Uterus (tissue), 2 donors: ENCODE results near the gene ME3.

Experiments
- CTCF ChIP-seq, 4 experiments: fragments of 200-600 bp in 2 of 4; fragments of 450-650 bp in 2 of 4; sonication (generic) in 2 of 4; IDR thresholded peaks; one replicate each; pipeline ENCODE4 v1.5.1; 2016 to 2019; ENCODE audit warnings: antibody characterized with exemption in 4 of 4, mild to moderate bottlenecking in 2 of 4, moderate library complexity in 1 of 4
- POLR2A ChIP-seq, 2 donors: fragments of 450-650 bp; IDR thresholded peaks; one replicate each; pipeline ENCODE4 v1.6.1; 2016; ENCODE audit warnings: antibody characterized with exemption in 2 of 2, mild to moderate bottlenecking in 1 of 2, moderate library complexity in 1 of 2

GRCh38 chr11:86475027-86475426 lies 197.4 kb downstream of the ME3 start:
- TF ChIP-seq POLR2A (IDR thresholded peaks at IDR 0.05), result no peak
- TF ChIP-seq CTCF (IDR thresholded peaks at IDR 0.05), result no peak
